GM19438 (cell line): ENCODE results near the gene TASP1.
"Not testable (repeated sequence)": the region's sequence is repeated elsewhere in the genome, so short reads cannot be mapped to it uniquely, and the experiment has no call there.

Source experiments
- ATAC-seq: cut with Tn5 transposase; IDR thresholded peaks from one replicate; pipeline ENCODE4 v1.9.1; 2021; ENCODE audit warnings: low read depth; ENCODE audit not compliant: unreplicated experiment

Gene TASP1

DNA sequence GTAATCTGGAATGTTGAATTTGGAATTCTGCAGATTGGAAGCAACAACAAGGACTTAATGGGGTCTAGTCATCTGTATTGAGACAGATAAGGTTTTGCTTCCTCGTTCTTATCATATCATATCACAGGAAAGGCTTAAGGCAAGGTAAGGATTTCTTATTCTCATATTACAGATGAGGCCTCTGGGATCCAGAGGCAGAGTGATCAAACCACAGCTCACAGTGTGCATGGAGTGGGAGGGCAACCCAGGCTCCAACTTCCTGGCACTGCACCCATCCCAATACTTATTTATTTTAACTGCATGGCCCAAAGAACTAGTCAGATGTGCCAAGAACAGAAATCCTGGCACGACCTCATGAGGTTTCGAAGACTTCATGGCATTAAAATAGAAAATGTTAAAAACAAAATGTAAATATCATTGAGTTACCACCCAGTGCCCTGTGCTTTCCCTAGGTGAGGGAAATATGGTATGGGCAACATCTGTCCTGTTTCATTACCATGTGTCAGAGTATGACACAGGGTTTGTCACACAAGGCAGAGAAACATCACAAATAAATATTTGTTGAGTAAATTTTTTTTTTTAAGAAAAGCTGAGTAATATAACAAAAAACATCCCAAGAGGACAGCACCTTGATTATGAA is 225.8 kb downstream of the TASP1 start:
- ATAC-seq = no peak

DNA sequence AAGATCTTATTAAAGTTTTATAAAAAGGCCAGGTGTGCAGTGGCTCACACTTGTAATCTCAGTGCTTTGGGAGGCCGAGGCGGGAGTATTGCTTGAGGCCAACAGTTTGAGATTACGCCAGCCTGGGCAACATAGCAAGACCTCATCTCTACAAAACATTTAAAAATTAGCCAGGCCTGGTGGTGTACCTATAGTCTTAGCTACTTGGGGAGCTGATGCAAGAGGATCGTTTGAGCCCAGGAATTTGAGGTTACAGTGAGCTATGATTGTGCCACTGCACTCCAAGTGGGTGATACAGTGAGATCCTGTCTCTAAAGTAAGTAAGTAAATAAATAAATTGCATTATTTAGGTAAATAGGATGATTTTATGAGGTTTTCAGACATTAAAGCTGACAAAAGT is 234.4 kb downstream of the TASP1 start:
- ATAC-seq = no peak

DNA sequence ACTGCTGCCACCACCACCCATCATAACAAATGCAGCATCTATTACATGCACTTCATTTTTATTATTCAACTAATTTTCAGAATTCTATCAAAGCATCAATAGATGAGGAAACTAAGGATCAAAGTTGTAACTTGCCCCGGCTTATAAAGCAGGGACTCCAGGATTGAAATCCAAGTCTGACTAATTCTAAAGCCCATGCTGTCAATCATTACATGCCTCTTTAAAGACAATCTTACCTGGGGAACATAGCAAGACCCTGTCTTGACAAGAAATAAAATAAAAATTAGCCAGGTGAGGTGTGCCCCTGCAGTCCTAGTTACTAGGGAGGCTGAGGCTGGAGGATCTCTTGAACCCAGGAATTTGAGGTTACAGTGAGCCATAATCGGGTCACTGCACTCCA is 235.3 kb downstream of the TASP1 start:
- no peak for ATAC-seq

DNA sequence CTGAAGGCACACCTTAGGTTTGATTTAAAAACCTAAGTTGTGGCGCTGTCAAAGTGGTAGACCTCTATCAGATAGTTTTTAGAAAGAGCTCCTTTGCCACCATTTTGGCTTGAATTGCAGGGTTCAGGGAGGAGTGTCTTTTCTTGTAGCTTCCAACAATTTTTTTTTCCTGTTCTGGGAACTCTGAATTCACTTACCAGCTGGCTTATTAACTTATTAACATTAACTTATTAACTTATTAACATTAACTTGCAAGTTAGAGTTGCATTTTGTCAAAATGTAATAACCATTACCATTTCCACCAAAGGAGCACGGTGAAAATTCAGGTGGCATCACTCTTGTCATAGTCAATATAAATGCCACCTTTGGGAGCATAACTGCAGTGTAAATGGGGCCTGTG is 235.7 kb downstream of the TASP1 start:
- no peak for ATAC-seq

DNA sequence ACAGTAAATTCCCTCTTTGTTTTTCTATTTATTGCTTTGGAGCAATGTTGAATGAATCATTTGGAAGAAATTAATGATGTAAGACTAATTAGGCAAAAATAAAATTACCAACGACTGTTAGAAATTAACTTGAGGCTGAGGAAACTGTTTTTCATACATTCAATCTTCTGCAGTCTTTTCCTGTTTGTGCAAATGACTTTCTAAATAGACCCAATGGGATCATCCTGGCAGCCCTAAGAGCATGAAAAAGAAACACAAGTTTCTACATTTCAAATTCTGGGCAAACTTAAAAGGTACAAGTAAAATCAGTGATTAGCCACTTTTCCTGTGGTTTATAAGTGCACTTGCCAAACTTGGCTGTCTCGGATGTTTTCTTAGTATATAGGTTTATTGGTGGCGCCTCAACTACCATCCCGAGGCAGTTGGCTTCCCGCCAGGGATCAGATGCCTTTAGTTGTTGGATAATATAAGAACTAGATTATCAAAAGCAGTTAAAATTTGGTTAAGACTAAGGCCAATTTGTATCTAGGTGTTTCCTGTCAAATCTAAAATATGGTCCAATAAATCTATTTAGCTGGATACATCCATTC is 236.5 kb downstream of the TASP1 start:
- ATAC-seq = no peak

DNA sequence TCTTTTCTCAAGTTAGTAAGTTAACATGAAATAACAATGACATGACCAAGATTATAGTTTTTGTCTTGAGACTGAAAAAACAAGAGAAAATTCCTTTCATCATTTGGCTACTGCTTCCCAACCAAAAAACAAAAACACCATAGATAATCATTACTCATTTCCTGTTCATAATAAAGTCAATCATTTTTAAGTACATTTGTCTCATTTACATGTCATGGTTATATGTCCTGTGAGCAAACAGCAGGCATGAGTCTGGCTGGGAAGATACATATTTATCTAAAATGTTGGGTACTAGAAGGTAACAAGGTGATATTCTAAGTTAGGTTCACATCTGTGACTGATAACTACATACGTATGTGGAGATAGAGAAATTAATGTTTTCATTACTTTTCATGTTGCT is 237.1 kb downstream of the TASP1 start:
- no peak for ATAC-seq

DNA sequence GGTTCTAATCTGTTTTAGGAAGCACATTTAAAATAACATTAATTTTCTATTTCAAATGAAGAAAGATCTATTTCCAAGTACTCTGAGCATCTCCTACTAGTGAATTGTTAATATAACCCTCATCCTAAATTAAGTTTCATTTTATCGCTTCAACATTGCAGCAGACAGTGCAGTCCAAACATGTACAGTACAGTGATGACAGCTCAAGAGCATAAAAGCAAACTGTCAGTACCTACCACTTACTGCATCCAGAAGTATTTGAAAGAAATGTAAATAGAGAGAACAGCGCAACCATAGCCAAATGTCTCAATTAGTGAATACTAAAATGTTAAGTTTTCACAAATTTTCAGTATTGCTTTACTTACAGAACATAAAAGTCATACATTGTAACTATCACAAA is 238.3 kb downstream of the TASP1 start:
- no peak for ATAC-seq

DNA sequence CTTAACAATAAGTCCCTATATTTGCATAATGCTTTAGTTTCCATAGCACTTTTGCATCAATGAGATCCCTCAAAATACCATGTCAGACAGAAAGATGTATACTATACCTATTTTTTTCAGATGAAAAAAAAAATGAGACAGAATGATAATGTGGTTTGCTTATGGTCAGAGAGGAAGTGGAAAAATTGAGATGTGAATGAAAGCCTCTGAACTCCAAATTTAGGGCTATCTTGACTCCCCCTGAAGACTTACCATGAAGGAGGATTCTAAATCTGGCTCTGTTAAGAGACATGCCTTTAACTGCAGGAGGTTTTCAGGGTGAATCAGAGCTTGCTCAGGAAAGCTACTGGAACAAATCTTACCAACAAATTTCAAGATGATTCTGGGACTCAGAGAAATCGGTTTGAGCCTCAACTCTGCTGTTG is 241.4 kb downstream of the TASP1 start:
- no peak for ATAC-seq

DNA sequence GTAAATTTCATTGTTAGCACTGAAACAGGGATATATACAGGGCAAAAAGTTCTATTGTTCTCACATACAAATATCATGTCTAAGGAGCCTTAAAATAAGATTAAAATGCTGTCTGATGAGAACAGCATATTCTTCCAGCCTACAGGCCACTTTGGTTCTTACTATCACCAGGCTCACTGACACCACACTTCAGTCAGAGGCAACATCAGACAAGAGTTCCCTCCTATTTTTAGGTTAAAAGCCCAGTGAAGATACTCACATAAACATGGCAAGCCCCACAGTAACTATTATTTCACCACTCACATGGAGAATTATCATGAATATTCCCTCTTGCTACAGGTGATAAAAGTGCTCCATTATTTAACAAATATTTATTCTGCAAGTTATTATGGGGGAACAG is 241.9 kb downstream of the TASP1 start:
- no peak for ATAC-seq

DNA sequence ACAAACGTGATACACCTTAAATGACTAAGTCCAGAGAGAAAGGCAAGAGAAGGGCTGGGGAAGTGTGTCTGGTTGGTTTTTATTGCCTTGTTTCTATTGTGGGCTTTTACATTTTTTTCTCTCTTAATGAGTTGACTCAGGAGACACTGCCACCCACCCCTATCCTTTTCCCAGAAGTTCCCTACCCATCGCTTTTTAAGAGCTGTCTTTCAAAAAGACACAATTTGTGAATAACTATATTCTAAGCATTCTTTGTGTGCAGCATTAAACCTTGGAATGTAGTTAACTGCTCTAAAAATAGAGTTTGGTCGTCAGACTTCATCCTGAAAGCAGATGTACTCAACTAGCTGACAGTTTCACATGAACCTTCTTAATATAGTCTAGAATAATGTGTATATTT is 242.7 kb downstream of the TASP1 start:
- no peak for ATAC-seq

DNA sequence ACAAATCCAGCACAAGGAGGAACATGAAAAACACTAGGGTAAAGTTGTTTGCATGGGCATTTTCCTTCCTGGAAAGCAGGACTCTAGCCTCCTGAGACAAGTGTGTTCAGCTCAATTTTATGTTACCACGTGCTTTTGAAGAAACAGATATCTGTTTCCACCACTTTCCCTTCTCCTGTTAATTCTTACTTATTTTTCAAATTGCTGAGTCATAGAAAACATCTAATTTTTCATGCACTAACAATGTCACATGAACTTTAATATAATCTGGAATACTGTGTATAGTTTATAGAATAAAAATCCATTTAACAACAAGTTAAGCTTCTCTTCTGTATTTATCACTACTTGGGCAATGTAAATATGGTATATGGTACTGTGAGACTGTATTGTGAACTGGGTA is 243.5 kb downstream of the TASP1 start:
- no peak for ATAC-seq

DNA sequence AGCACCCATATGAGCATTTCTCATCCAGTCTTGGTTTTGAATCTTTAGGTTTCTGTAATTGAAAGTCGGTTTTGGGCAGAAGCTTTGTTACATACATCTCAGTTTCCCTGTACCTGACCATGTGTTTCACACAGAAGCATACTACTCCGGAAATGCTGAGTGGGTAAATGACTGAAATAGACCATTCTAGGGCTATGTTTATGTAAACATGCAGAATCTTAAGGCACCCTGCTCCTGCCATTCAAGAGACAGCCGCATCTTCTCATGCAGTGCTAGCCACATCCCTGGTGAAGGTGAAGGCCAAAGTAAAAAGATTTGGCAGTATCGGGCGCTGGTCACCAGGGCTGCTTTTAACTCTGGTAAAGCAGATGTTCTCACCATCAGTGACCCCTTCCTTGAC is 246.3 kb downstream of the TASP1 start:
- no peak for ATAC-seq

DNA sequence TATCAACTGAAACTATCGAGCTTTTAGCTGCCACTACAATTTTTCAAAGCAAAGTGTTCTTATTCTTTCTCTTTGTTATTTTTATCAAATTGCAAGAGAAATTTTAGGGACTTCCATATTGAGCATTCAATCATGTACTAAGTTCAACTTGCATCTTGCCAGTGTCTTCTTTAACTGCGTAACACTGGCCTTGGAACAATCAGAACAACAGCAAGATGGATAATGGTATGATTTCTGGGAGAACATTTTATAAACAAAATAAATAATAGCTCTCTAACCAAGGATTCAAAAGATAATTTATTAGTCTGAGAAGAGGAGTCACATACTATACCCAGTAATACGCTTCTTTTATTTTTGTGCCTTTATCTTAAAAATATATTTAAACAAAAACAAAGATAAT is 249.6 kb downstream of the TASP1 start:
- ATAC-seq = no peak

DNA sequence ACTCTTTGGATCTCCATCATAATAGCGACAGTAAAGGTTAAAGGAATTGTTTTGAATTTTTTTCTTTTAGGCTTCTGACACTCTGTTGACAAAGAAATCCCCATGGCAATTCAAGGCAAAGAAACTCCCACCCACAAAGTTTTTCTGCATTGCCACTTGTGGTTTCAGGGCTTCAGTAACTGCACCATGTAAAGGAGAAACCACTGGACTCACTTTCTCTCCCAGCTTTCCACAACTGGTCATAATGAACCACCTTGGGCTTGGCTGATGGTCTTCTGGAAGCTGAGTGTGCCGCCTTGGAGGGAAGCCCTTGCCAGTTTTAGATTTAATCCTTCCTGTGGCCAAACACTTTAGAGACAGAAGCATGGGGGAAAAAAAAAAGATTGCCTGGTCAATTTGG is 254.6 kb downstream of the TASP1 start:
- ATAC-seq = no peak

DNA sequence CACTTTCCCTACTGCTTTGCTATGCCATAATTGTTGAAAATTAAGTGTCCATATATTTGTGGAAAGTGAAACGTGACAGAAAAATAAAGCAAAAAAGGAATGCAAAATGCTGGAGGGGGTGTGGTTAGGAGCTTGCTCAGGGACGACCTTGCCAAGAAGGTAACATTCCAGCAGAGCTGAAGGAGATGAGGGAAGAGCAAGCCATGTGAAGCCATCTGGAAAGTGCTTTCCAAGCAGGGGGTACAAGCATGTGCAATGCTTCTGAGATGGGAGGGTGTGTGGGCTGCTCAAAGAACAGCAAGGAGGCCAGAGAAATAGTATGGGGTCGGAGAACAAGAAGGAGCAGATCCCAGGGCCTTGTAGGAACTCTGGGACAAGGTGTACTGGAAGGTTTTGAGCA is 255.9 kb downstream of the TASP1 start:
- ATAC-seq = no peak

DNA sequence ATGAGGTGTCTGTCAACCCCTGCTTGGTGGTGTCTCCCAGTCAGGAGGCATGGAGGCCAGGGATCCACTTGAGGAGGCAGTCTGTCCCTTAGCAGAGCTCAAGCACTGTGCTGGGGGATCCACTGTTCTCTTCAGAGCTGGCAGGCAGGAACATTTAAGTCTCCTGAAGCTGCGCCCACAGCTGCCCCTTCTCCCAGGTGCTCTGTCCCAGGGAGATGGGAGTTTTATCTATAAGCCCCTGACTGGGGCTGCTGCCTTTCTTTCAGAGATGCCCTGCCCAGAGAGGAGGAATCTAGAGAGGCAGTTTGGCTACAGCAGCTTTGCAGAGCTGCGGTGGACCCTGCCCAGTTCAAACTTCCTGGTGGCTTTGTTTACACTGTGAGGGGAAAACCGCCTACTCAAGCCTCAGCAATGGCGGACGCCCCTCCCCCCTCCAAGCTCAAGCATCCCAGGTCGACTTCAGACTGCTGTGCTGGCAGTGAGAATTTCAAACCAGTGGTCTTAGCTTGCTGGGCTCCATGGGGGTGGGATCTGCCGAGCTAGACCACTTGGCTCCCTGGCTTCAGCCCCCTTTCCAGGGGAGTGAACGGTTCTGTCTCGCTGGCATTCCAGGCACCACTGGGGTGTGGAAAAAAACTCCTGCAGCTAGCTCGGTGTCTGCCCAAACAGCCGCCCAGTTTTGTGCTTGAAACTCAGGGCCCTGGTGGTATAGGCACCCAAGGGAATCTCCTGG is 258.1 kb downstream of the TASP1 start:
- not testable (repeated sequence) for ATAC-seq

DNA sequence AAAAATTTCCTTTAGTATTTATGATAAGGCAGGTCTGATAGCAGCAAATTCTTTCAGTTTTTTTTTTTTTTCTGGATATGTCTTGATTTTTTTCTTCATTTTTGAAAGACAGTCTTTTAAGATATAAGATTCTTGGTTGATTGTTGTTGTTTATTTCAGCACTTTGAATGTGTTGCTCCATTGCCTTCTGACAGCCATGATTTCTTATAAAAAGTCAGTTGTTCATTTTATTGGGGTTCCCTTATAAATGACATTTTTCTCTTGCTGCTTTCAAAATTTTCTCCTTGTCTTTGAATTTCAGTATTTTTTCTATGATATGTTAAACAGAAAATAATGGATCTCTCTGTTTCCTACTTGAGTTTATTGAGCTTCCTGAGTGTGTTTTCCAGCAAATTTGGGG is 265.3 kb downstream of the TASP1 start:
- ATAC-seq = no peak

DNA sequence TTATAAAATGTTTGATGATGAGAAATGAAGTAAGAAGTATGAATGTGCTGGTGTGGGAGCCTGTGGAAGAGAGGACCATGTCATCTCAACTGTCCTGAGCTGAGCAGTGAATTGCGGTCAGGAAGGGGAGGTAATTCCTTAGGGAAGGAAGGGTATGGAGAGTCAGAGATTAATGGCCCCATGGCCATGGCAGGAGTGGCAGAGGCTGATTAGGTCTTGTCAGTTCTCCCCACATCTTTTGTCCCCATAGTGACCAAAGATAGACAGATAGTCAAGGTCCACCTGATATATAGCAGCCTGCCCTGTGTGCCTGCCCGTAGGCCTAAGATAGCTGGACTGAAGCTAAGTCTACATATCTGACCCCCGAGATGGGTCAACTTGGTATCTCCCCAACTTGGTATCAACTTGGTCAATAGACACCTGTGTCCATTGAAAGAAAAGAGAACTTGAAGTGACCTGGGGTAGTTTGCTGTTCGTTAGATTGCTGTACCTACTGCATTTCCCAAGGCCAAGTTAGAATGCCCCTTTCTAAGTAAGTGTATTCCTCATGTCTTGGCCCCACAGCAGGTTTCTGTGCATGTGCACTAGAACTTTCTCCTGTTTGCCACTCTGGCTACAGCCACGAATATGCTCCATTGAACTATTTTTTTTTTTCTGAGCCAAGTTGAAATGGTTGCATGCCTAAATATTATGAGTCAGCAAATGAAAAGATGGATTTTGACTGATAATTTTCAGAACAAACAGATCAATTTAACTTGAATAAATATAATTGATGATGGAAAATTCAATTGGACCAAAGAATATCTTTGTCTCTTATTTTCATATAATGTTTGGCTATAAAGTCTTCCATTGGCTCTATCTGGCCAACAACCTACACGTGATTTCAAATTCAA is 274.2 kb downstream of the TASP1 start:
- ATAC-seq = no peak

DNA sequence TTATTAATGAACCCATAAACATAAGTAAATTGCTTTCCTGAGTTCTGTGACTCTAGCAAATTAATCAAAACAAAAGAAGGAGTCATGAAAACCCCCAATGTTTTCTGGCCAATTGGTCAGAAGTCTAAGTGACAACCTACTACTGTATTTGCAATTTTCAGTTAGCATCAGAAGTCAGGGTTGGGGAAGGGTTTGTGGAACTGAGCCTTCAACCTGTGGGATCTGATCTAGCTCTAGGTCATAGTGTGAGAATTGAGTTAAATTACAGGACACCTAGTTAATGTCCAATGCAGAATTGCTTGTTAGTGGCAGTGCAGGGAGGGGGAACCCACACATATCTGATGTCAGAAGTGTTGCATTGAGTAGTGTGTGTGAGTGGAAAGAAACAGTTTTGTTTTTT is 275.3 kb downstream of the TASP1 start:
- ATAC-seq = no peak

DNA sequence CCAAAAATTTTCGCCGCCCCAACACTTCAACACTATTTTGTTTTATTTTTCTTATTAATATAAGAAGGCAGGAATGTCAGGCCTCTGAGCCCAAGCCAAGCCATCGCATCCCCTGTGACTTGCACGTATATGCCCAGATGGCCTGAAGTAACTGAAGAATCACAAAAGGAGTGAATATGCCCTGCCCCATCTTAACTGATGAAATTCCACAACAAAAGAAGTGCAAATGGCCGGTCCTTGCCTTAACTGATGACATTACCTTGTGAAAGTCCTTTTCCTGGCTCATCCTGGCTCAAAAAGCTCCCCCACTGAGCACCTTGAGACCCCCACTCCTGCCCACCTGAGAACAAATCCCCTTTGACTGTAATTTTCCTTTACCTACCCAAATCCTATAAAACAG is 276.6 kb downstream of the TASP1 start:
- not testable (repeated sequence) for ATAC-seq

DNA sequence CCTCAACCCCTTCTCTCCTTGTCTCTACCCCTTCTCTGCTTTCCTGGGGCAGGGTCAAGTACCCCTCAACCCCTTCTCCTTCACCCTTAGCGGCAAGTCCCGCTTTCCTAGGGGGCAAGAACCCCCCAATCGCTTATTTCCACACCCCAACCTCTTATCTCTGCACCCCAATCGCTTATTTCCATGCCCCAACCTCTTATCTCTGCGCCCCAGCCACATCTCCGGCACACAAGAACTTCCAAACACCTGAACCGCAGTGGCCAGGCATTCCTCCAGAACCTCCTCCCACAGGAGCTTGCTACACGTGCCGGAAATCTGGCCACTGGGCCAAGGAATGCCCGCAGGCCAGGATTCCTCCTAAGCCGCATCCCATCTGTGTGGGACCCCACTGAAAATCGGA is 279.8 kb downstream of the TASP1 start:
- ATAC-seq = not testable (repeated sequence)
